ENCODE results near the gene IGSF9B. TPM values are rescaled to one million over a fixed set of nuclear protein-coding genes. Genes with fewer than 3 reads are reported as not detected.

Gene IGSF9B
- total RNA-seq, 2 experiments from 2014 or later: 24.3 to 27.4 TPM

DNA sequence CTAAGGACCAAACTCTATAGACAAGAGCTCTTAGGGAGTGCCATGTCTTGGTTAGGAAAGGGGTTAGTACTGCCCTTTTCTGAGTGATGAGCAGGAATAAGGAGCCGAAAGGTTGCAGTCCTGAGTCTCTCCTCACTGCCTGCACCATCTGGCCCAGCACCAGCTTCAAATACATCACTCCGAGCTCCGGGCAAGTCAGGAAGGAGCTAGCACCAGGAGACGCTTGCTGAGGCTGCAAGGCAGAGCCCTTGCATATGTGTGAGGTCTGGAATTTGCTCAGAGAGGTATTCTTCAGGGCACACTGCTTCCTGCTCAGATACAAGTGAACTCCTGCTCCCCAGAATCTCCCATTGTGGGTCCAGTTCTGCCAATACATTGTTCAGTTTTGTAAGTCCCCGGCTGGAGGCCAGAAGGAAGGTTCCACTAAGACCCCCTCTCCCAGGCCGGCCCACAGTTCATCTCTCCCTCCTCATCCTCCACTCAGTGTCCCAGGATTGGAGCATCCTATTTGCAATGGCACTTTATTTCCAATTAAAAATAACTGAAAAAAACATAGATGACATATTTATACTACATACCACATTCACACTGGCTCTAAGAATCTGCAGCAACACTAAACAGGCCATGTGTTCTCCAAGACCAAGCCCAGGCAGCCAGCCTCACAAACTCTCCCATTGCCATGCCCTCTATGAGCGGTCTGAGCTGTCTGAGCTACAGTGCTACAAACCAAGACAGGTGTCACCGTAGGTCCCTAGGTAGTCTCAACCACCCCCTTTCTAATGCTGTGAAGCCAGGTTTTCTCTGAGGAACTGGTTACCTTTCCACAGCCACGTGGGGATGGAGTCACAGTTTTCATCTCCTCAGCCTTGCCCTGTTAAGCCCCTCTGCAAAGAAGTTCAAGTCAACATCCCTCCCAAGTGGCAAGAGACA, 56.3 kb downstream of the IGSF9B start:
- no peaks in the 10 kb centered on the region for H3K4me1 ChIP-seq (ENCODE audit: insufficient read depth, low read length)
- DNase-seq (no peak), ATAC-seq (ENCODE audit: poor library complexity) (no peak)
- H3K27me3 Mint-ChIP-seq: no peaks in the 10 kb centered on the region
- H3K9me3 Mint-ChIP-seq: no peaks in the 10 kb centered on the region
- intact Hi-C loops (cut with DNase I, micrococcal nuclease): no loop called here
- ChIA-PET CTCF (no interaction called here), POLR2A (no interaction called here)
- TF ChIP-seq, protein P1, sequence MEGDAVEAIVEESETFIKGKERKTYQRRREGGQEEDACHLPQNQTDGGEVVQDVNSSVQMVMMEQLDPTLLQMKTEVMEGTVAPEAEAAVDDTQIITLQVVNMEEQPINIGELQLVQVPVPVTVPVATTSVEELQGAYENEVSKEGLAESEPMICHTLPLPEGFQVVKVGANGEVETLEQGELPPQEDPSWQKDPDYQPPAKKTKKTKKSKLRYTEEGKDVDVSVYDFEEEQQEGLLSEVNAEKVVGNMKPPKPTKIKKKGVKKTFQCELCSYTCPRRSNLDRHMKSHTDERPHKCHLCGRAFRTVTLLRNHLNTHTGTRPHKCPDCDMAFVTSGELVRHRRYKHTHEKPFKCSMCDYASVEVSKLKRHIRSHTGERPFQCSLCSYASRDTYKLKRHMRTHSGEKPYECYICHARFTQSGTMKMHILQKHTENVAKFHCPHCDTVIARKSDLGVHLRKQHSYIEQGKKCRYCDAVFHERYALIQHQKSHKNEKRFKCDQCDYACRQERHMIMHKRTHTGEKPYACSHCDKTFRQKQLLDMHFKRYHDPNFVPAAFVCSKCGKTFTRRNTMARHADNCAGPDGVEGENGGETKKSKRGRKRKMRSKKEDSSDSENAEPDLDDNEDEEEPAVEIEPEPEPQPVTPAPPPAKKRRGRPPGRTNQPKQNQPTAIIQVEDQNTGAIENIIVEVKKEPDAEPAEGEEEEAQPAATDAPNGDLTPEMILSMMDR (IDR thresholded peaks at IDR 0.05): no peak
- H3K4me3 ChIP-seq (ENCODE audit: low read length): no peak overlapping the region
- H3K4me1 Mint-ChIP-seq (ENCODE audit: low read depth): no peaks in the 10 kb centered on the region
- no peaks in the 10 kb centered on the region for H3K9me3 ChIP-seq (ENCODE audit: control insufficient read depth in 1 of 2, insufficient read depth in 1 of 2, low read length in 2 of 2)
- no peak overlapping the region for H3K4me3 Mint-ChIP-seq
- peaks cover 27% of the 10 kb centered on the region for H3K36me3 Mint-ChIP-seq (ENCODE audit: low read depth)
- H3K27ac Mint-ChIP-seq: no peak overlapping the region
- H3K27ac ChIP-seq (ENCODE audit: low read depth in 1 of 2, low read length in 2 of 2): no peak overlapping the region
- no peaks in the 10 kb centered on the region for H3K27me3 ChIP-seq (ENCODE audit: control insufficient read depth in 1 of 2, insufficient read depth in 2 of 2, low read length in 2 of 2)
- H3K36me3 ChIP-seq (ENCODE audit: insufficient read depth, low read length): no peaks in the 10 kb centered on the region

DNA sequence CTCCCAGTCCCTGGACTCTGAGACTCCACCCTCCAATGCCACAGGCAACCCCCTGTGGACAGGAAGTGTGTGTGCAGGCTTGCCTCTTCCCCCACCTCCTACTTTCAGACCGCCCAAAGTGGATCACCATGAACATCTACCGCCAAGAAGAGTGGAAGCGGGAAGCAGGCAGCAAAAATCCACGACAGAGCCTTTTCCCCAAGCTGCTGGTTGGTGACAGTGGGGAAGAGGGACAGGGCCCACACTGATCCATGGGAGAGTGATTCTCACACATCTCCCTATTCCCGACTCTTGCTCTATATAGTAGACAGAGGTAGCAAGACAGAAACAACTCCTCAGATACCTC, 58.0 kb downstream of the IGSF9B start:
- Histone ChIP-seq H3K27ac (ENCODE audit: low read depth in 1 of 2, low read length in 2 of 2) (no peak overlapping the region), H3K4me3 (ENCODE audit: low read length) (no peak overlapping the region), H3K9me3 (ENCODE audit: control insufficient read depth in 1 of 2, insufficient read depth in 1 of 2, low read length in 2 of 2) (no peaks in the 10 kb centered on the region), H3K36me3 (ENCODE audit: insufficient read depth, low read length) (no peaks in the 10 kb centered on the region), H3K27me3 (ENCODE audit: control insufficient read depth in 1 of 2, insufficient read depth in 2 of 2, low read length in 2 of 2) (no peaks in the 10 kb centered on the region), H3K4me1 (ENCODE audit: insufficient read depth, low read length) (no peaks in the 10 kb centered on the region)
- ChIA-PET POLR2A (no interaction called here), CTCF (no interaction called here)
- Mint-ChIP-seq H3K4me3 (no peak overlapping the region), H3K36me3 (ENCODE audit: low read depth) (peaks cover 11% of the 10 kb centered on the region), H3K27ac (no peak overlapping the region), H3K27me3 (no peaks in the 10 kb centered on the region), H3K9me3 (no peaks in the 10 kb centered on the region), H3K4me1 (ENCODE audit: low read depth) (no peaks in the 10 kb centered on the region)
- DNase-seq (no peak), ATAC-seq (ENCODE audit: poor library complexity) (no peak)
- TF ChIP-seq, protein P1 (IDR thresholded peaks at IDR 0.05): no peak
- intact Hi-C loops (cut with DNase I, micrococcal nuclease): no loop called here

DNA sequence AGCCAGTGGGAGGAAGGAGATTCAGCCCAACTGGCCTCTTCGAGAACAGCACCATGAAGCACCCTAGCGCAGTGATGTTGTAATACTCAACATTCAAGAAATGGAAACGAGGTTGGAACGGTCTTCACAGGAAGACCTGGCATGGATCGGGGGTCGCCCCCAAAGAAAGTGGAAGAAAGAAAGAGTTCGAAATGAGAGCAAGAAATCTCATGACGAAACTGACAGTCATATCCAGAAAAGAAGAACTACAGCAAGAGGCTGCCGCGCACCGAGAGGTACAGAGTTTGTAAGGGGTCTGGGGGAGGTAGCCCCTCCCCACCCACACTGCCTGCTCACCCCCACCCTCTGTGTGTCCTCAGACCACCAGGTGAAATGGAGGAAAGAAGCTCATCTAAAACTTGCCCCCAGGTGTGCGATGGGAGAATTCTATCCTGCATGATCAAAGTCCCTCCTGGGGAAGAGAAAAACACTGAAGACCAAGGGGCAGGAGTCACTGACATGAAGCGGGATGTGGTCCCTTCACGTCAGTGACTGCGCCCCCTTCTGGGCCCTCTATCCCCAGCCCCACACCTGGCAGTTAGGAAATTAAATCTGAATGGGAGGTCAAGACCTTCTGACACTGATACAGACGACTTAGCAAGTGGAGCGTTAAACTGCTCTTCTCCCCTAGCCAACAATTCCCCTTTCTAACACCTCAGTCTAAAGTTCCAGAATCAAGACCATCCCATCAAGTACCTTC, 58.6 kb downstream of the IGSF9B start:
- H3K27ac Mint-ChIP-seq: no peak overlapping the region
- DNase-seq: no peak
- H3K36me3 Mint-ChIP-seq (ENCODE audit: low read depth): peaks cover 10% of the 10 kb centered on the region
- H3K27me3 Mint-ChIP-seq: no peaks in the 10 kb centered on the region
- no peak overlapping the region for H3K27ac ChIP-seq (ENCODE audit: low read depth in 1 of 2, low read length in 2 of 2)
- H3K4me1 ChIP-seq (ENCODE audit: insufficient read depth, low read length): no peaks in the 10 kb centered on the region
- H3K4me3 Mint-ChIP-seq: no peak overlapping the region
- ChIA-PET CTCF (no interaction called here), POLR2A (no interaction called here)
- TF ChIP-seq, protein P1 (IDR thresholded peaks at IDR 0.05): no peak
- H3K4me1 Mint-ChIP-seq (ENCODE audit: low read depth): no peaks in the 10 kb centered on the region
- no peak for ATAC-seq (ENCODE audit: poor library complexity)
- no peaks in the 10 kb centered on the region for H3K9me3 Mint-ChIP-seq
- H3K36me3 ChIP-seq (ENCODE audit: insufficient read depth, low read length): no peaks in the 10 kb centered on the region
- no peaks in the 10 kb centered on the region for H3K27me3 ChIP-seq (ENCODE audit: control insufficient read depth in 1 of 2, insufficient read depth in 2 of 2, low read length in 2 of 2)
- H3K9me3 ChIP-seq (ENCODE audit: control insufficient read depth in 1 of 2, insufficient read depth in 1 of 2, low read length in 2 of 2): no peaks in the 10 kb centered on the region
- intact Hi-C loops (cut with DNase I, micrococcal nuclease): no loop called here
- H3K4me3 ChIP-seq (ENCODE audit: low read length): no peak overlapping the region
